ENCODE results near the gene PLLP.

PLLP gene

GRCh38 chr16:57252148-57252721 lies 32.2 kb downstream of the PLLP start:
- DNase-seq = no peak

GRCh38 chr16:57251352-57251751 lies 33.1 kb downstream of the PLLP start:
- no peak for DNase-seq

- peak; percentile 45 to 46 for DNase-seq
Measured at GRCh38 chr16:57245472-57246113, 38.9 kb downstream of the PLLP start.

- peak; percentile 95 to 97 for DNase-seq
Measured at GRCh38 chr16:57244767-57245471, 39.6 kb downstream of the PLLP start, which contains the start of gene ARL2BP. Gene ARL2BP (plus strand): TSS chr16:57245259. CDS start chr16:57245368, 109 bp downstream.

- DNase-seq = no peak
Measured at GRCh38 chr16:57244463-57244766, 40.1 kb downstream of the PLLP start.

- no peak for DNase-seq
Measured at GRCh38 chr16:57242650-57243049, 41.8 kb downstream of the PLLP start.

GRCh38 chr16:57240851-57241250 lies 43.6 kb downstream of the PLLP start:
- peak; percentile 61 to 79 for DNase-seq

GRCh38 chr16:57239107-57239506 lies 45.4 kb downstream of the PLLP start:
- DNase-seq = no peak

GRCh38 chr16:57238682-57239081 lies 45.8 kb downstream of the PLLP start:
- no peak for DNase-seq

GRCh38 chr16:57236022-57236350 lies 48.5 kb downstream of the PLLP start:
- DNase-seq = no peak

GRCh38 chr16:57235128-57236021 lies 49.1 kb downstream of the PLLP start:
- DNase-seq = peak; percentile 26 to 37

GRCh38 chr16:57234707-57235092 lies 49.8 kb downstream of the PLLP start:
- DNase-seq = no peak

- DNase-seq = no peak
Measured at GRCh38 chr16:57233944-57234706, 50.3 kb downstream of the PLLP start.

- DNase-seq = no peak
Measured at GRCh38 chr16:57231821-57232350, 52.6 kb downstream of the PLLP start.

- DNase-seq = no peak
Measured at GRCh38 chr16:57229079-57229478, 55.4 kb downstream of the PLLP start.

- no peak for DNase-seq
Measured at GRCh38 chr16:57226701-57227621, 57.5 kb downstream of the PLLP start.

- no peak for DNase-seq
Measured at GRCh38 chr16:57225978-57226377, 58.5 kb downstream of the PLLP start.

GRCh38 chr16:57224651-57225335 lies 59.7 kb downstream of the PLLP start:
- DNase-seq = no peak

GRCh38 chr16:57223057-57223456 lies 61.4 kb downstream of the PLLP start:
- DNase-seq = no peak

GRCh38 chr16:57216968-57217367 lies 67.5 kb downstream of the PLLP start:
- no peak for DNase-seq

- DNase-seq = no peak
Measured at GRCh38 chr16:57213462-57213861, 71.0 kb downstream of the PLLP start.
